ENCODE results near the gene SYT12. TPM values are rescaled to one million over a fixed set of nuclear protein-coding genes. Genes with fewer than 3 reads are reported as not detected.
"Not testable (repeated sequence)": the region's sequence is repeated elsewhere in the genome, so short reads cannot be mapped to it uniquely, and the experiment has no call there.

The SYT12 gene
- total RNA-seq, 4 donors from 2014 or later: 0.33 to 0.64 TPM; not detected in 2

GRCh38 chr11:66987158-66987620 is 35.7 kb upstream of the SYT12 start:
- intact Hi-C loops (cut with DNase I; ENCODE audit: low total_unique reads): no loop called here
- TF ChIP-seq, protein P1, sequence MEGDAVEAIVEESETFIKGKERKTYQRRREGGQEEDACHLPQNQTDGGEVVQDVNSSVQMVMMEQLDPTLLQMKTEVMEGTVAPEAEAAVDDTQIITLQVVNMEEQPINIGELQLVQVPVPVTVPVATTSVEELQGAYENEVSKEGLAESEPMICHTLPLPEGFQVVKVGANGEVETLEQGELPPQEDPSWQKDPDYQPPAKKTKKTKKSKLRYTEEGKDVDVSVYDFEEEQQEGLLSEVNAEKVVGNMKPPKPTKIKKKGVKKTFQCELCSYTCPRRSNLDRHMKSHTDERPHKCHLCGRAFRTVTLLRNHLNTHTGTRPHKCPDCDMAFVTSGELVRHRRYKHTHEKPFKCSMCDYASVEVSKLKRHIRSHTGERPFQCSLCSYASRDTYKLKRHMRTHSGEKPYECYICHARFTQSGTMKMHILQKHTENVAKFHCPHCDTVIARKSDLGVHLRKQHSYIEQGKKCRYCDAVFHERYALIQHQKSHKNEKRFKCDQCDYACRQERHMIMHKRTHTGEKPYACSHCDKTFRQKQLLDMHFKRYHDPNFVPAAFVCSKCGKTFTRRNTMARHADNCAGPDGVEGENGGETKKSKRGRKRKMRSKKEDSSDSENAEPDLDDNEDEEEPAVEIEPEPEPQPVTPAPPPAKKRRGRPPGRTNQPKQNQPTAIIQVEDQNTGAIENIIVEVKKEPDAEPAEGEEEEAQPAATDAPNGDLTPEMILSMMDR (IDR thresholded peaks at IDR 0.05 in 4 of 5, conservative IDR thresholded peaks at IDR 0.05 in 1 of 5): no peak
- TF ChIP-seq POLR2A (IDR thresholded peaks at IDR 0.05): no peak
- no peak for ATAC-seq

GRCh38 chr11:66987924-66988637 is 34.9 kb upstream of the SYT12 start:
- H3K4me1 ChIP-seq: peaks cover 13 to 17% of the 10 kb centered on the region in 2 donors
- no peaks in the 10 kb centered on the region for H3K36me3 ChIP-seq
- no peak overlapping the region for H3K27ac ChIP-seq
- no peak for DNase-seq
- in situ Hi-C loops (cut with MboI; ENCODE audit: low sequenced_read_pairs in 4 of 4): no loop called here
- no peaks in the 10 kb centered on the region for H3K9me3 ChIP-seq
- no peak overlapping the region for H3K4me3 ChIP-seq
- H3K27me3 ChIP-seq: no peaks in the 10 kb centered on the region
- ATAC-seq: no peak
- intact Hi-C loops (cut with DNase I; ENCODE audit: low total_unique reads): no loop called here
- TF ChIP-seq POLR2A (IDR thresholded peaks at IDR 0.05): no peak
- TF ChIP-seq, protein P1 (IDR thresholded peaks at IDR 0.05 in 4 of 5, conservative IDR thresholded peaks at IDR 0.05 in 1 of 5): no peak

More at GRCh38 chr11:66987158-66987620, 35.7 kb upstream of the SYT12 start:
- H3K4me3 ChIP-seq: no peak overlapping the region
- H3K9me3 ChIP-seq: no peaks in the 10 kb centered on the region
- H3K36me3 ChIP-seq: no peaks in the 10 kb centered on the region
- no peaks in the 10 kb centered on the region for H3K27me3 ChIP-seq
- H3K27ac ChIP-seq: no peak overlapping the region
- no peak for DNase-seq
- in situ Hi-C loops (cut with MboI; ENCODE audit: low sequenced_read_pairs in 4 of 4): no loop called here
- H3K4me1 ChIP-seq: peaks cover 13 to 18% of the 10 kb centered on the region in 2 donors

- H3K36me3 ChIP-seq; intact Hi-C loops (cut with DNase I; ENCODE audit: low total_unique reads); ATAC-seq; in situ Hi-C loops (cut with MboI; ENCODE audit: low sequenced_read_pairs in 4 of 4); H3K27me3 ChIP-seq; H3K4me3 ChIP-seq; DNase-seq; H3K9me3 ChIP-seq; H3K27ac ChIP-seq: not testable (repeated sequence)
- H3K4me1 ChIP-seq: peaks cover 13 to 17% of the 10 kb centered on the region in 2 donors
Observed at GRCh38 chr11:66988741-66989140, 34.2 kb upstream of the SYT12 start.

GRCh38 chr11:66989360-66989759 is 33.6 kb upstream of the SYT12 start:
- H3K4me3 ChIP-seq; H3K27ac ChIP-seq; H3K27me3 ChIP-seq; H3K36me3 ChIP-seq; intact Hi-C loops (cut with DNase I; ENCODE audit: low total_unique reads); ATAC-seq; H3K9me3 ChIP-seq; in situ Hi-C loops (cut with MboI; ENCODE audit: low sequenced_read_pairs in 4 of 4); DNase-seq: not testable (repeated sequence)
- peaks cover 13 to 17% of the 10 kb centered on the region in 2 donors for H3K4me1 ChIP-seq

GRCh38 chr11:66992041-66992440 is 30.9 kb upstream of the SYT12 start:
- intact Hi-C loops (cut with DNase I; ENCODE audit: low total_unique reads) (no loop called here), in situ Hi-C loops (cut with MboI; ENCODE audit: low sequenced_read_pairs in 4 of 4) (no loop called here)
- H3K27ac ChIP-seq: no peak overlapping the region
- no peaks in the 10 kb centered on the region for H3K27me3 ChIP-seq
- H3K36me3 ChIP-seq: no peaks in the 10 kb centered on the region
- no peaks in the 10 kb centered on the region for H3K9me3 ChIP-seq
- DNase-seq (no peak), ATAC-seq (no peak)
- no peaks in the 10 kb centered on the region for H3K4me1 ChIP-seq
- H3K4me3 ChIP-seq: no peak overlapping the region
- no peak for TF ChIP-seq POLR2A (IDR thresholded peaks at IDR 0.05)
- TF ChIP-seq, protein P1 (IDR thresholded peaks at IDR 0.05 in 4 of 5, conservative IDR thresholded peaks at IDR 0.05 in 1 of 5): no peak
